HEK293 (cell line): ENCODE results near the gene TRMT61A.

Experiments used
- ZNF433 ChIP-seq: fragments of 450-650 bp; formaldehyde crosslinking; IDR thresholded peaks from 2 replicates; pipeline ENCODE4 v1.5.1; 2016; ENCODE audit warnings: missing biosample characterization, missing genetic modification characterization, low read depth
- ZNF830 ChIP-seq: fragments of 450-650 bp; IDR thresholded peaks from 2 replicates; pipeline ENCODE4 v1.5.0; 2018; ENCODE audit warnings: missing biosample characterization, missing genetic modification characterization, low read depth, mild to moderate bottlenecking, moderate library complexity
- TF ChIP-seq, protein P1 (sequence below): fragments of 450-650 bp; formaldehyde crosslinking; IDR thresholded peaks from 2 replicates; pipeline ENCODE4 v1.5.1; 2016; ENCODE audit warnings: missing biosample characterization, missing genetic modification characterization

DNA sequence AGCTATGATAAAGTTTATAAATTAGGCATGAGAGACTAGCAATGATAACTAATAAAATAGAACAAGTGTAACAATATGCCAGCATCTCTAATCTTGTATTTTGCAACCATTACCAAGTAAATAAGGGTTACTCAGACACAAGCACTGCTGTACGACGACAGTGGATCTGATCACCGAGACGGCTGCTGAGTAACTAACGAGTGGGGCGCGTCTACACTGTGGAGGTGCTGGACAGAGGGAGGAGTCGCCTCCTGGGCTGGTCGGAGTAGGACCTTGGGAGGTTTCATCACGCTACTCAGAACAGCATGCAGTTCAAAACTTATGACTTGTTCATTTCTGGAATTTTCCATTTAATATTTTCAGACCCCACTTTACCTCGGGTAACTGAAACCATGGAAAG, 52.2 kb downstream of the TRMT61A start:
- TF ChIP-seq, protein P1, sequence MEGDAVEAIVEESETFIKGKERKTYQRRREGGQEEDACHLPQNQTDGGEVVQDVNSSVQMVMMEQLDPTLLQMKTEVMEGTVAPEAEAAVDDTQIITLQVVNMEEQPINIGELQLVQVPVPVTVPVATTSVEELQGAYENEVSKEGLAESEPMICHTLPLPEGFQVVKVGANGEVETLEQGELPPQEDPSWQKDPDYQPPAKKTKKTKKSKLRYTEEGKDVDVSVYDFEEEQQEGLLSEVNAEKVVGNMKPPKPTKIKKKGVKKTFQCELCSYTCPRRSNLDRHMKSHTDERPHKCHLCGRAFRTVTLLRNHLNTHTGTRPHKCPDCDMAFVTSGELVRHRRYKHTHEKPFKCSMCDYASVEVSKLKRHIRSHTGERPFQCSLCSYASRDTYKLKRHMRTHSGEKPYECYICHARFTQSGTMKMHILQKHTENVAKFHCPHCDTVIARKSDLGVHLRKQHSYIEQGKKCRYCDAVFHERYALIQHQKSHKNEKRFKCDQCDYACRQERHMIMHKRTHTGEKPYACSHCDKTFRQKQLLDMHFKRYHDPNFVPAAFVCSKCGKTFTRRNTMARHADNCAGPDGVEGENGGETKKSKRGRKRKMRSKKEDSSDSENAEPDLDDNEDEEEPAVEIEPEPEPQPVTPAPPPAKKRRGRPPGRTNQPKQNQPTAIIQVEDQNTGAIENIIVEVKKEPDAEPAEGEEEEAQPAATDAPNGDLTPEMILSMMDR (tag by site-specific recombination): no peak
- TF ChIP-seq ZNF830: no peak
- no peak for TF ChIP-seq ZNF433 (tag by site-specific recombination)
